Measurements from ENCODE around the gene RAG2. TPM values are rescaled to one million over a fixed set of nuclear protein-coding genes. Genes with fewer than 3 reads are reported as not detected.
A peak's percentile ranks its signal among the peaks of the same experiment; 100 is the strongest.

Gene RAG2
- total RNA-seq, 1 experiment from 2014 or later: not detected

- Histone ChIP-seq H3K79me1 (ENCODE audit: insufficient read depth, low read depth, low read length, poor library complexity, severe bottlenecking) (no peaks in the 10 kb centered on the region), H3K27me3 (ENCODE audit: insufficient read depth, low read length) (no peaks in the 10 kb centered on the region), H3K79me2 (ENCODE audit: insufficient read depth, low read length) (no peaks in the 10 kb centered on the region), H3K56ac (ENCODE audit: insufficient read length, low read depth, low read length) (no peak overlapping the region), H3K9ac (ENCODE audit: extremely low read depth, insufficient read length, low read length) (no peak overlapping the region), H4K20me1 (ENCODE audit: control insufficient read depth, insufficient read depth, insufficient read length) (no peaks in the 10 kb centered on the region), H3T11ph (ENCODE audit: low read length) (no peak overlapping the region), H4K8ac (replicated peaks; ENCODE audit: insufficient read length, low read depth, low read length) (no peak overlapping the region), H3K4ac (ENCODE audit: low read depth, low read length) (no peak overlapping the region), H3K9me3 (ENCODE audit: control insufficient read depth, low read depth, low read length) (no peaks in the 10 kb centered on the region), H3K14ac (ENCODE audit: insufficient read depth, low read length) (no peak overlapping the region), H3K23ac (ENCODE audit: insufficient read length, low read depth, low read length) (no peak overlapping the region), H2AK5ac (ENCODE audit: insufficient read length, low read length) (no peak overlapping the region), H3K27ac (ENCODE audit: insufficient read length, low read depth, low read length) (no peak overlapping the region), H2BK20ac (ENCODE audit: low read depth, low read length, poor library complexity, severe bottlenecking) (no peak overlapping the region), H2BK15ac (ENCODE audit: low read depth, low read length) (no peak overlapping the region), H3K4me1 (ENCODE audit: insufficient read depth, low read length) (no peaks in the 10 kb centered on the region), H3K4me2 (ENCODE audit: insufficient read depth, insufficient read length, low read length) (no peak overlapping the region), H3K18ac (ENCODE audit: insufficient read length, low read depth, low read length) (no peak overlapping the region), H3K23me2 (ENCODE audit: insufficient read length, low read depth, low read length, poor library complexity, severe bottlenecking) (peaks cover 2% of the 10 kb centered on the region), H2AFZ (ENCODE audit: low read length) (no peak overlapping the region), H2BK120ac (ENCODE audit: low read depth, low read length, poor library complexity, severe bottlenecking) (no peak overlapping the region), H2BK12ac (ENCODE audit: insufficient read length, low read depth, low read length) (no peak overlapping the region), H4K5ac (ENCODE audit: insufficient read length, low read depth, low read length) (no peak overlapping the region), H4K91ac (ENCODE audit: insufficient read length, low read depth, low read length) (no peak overlapping the region), H2BK5ac (ENCODE audit: insufficient read length, low read length) (no peak overlapping the region)
- Mint-ChIP-seq H3K27ac (no peak overlapping the region), H3K27me3 (ENCODE audit: low read depth) (no peaks in the 10 kb centered on the region), H3K9me3 (no peaks in the 10 kb centered on the region), H3K4me1 (no peaks in the 10 kb centered on the region), H3K36me3 (ENCODE audit: insufficient read depth in 1 of 3, low read depth in 3 of 3) (no peaks in the 10 kb centered on the region), H3K4me3 (no peak overlapping the region)
- TF ChIP-seq CTCF (conservative IDR thresholded peaks at IDR 0.05): peak; percentile 49
- DNase-seq: no peak
- WGBS (ENCODE audit: extremely low coverage, insufficient read length, low lambda C conversion rate): no CpG with 5 or more reads among the region's 3 CpGs
Observed at GRCh38 chr11:36622431-36623136, 24.5 kb upstream of the RAG2 start.

Data from H9 (cell line).